GM12875 (cell line): ENCODE results near the gene KIAA1210.

Experiments used
- H3K4me3 ChIP-seq: one replicate; pipeline ENCODE4 v1.5.1; 2011; ENCODE audit warnings: low read depth, low read length, control low read depth
- CTCF ChIP-seq: IDR thresholded peaks from 2 replicates; pipeline ENCODE4 v1.5.1; 2011; ENCODE audit warnings: low read depth, mild to moderate bottlenecking, control low read depth, inconsistent platforms, low read length, moderate library complexity, borderline replicate concordance; ENCODE audit not compliant: insufficient read depth

The KIAA1210 gene

GRCh38 chrX:119075270-119076025 is 52.2 kb downstream of the KIAA1210 start:
- TF ChIP-seq CTCF, result no peak
- H3K4me3 ChIP-seq, result no peak overlapping the region

- TF ChIP-seq CTCF, result no peak
- no peak overlapping the region for H3K4me3 ChIP-seq
Observed at GRCh38 chrX:119073911-119074310, 53.7 kb downstream of the KIAA1210 start.

GRCh38 chrX:119073200-119073905 is 54.3 kb downstream of the KIAA1210 start:
- no peak overlapping the region for H3K4me3 ChIP-seq
- no peak for TF ChIP-seq CTCF

GRCh38 chrX:119072744-119073143 is 54.9 kb downstream of the KIAA1210 start, which contains the start of gene CT47C1:
Gene CT47C1 (plus strand): TSS chrX:119072993. CDS start chrX:119073226, 233 bp downstream.
- no peak within 1 kb of the TSS for H3K4me3 ChIP-seq

GRCh38 chrX:119071381-119071780 is 56.2 kb downstream of the KIAA1210 start:
- TF ChIP-seq CTCF, result no peak
- no peak overlapping the region for H3K4me3 ChIP-seq

More at GRCh38 chrX:119072744-119073143, 54.9 kb downstream of the KIAA1210 start, which contains the start of gene CT47C1:
- TF ChIP-seq CTCF, result no peak

- H3K4me3 ChIP-seq, result no peak overlapping the region
- TF ChIP-seq CTCF, result no peak
Observed at GRCh38 chrX:119069762-119070161, 57.9 kb downstream of the KIAA1210 start.
